ENCODE measurements around the gene TRA2B. TPM values are rescaled to one million over a fixed set of nuclear protein-coding genes. Genes with fewer than 3 reads are reported as not detected.

Gene TRA2B
- total RNA-seq, 1 experiment from 2014 or later: 171 TPM

DNA sequence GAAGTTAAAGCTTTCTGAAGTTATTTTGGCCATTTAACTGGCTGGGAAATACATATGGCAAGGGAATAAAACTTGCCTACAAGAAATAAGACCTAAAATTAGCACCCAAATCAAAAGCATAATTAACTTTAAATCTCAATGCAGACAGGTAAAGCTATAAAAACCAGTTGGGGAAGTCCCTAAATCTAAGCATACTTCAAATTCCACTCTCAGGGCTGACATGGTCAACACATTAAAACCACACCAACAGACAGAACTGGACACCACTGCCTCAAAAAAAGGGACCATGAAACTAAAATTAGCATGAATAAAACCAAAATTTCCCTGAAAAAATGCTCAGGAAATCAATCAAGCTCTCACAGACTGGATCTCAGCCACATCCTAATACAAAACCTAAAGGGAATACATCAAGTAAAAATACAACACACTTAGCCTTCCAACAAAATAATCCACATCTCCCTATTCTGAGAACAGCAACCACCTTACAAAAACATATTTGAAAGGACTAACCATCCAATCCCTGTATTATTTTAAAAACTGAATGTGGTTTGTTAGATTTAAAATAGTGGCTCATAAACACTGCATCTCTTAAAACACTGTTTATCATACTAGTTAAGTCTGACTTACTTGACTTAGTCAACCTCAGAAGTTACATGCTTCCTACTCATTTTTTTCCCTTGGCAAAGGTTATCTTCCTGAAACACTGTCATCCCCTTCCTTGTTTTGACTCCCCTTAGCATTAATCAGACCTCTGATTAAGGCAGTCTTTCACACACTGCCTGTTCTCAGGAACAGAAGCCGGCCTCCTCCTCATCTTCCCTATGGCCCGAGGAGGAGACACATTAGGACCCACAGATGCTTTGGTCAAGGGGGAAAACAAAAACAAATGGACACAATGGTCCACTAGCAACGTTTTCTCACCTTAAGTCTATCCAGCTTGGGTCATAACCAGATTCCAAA, 8.3 kb downstream of the TRA2B start:
- ChIA-PET CTCF (no interaction called here), POLR2A (no interaction called here)
- H3K27me3 ChIP-seq (ENCODE audit: control insufficient read depth, insufficient read depth, low read length): no peaks in the 10 kb centered on the region
- no peak overlapping the region for H3K4me3 ChIP-seq (ENCODE audit: low read depth in 2 of 2, low read length in 2 of 2)
- DNase-seq (ENCODE audit: low read depth, low spot score): no peak
- intact Hi-C loops (cut with micrococcal nuclease; ENCODE audit: unreplicated experiment): loop anchor here (10.0 kb wide), 1 partner anchor 115 kb away; no protein-coding TSS in a partner anchor
- TF ChIP-seq POLR2AphosphoS5 (IDR thresholded peaks at IDR 0.05; ENCODE audit: low read depth, low read length) (peak; percentile 11; the same call in 1 of the 2 replicates), TCF7L2 (IDR thresholded peaks at IDR 0.05; ENCODE audit: low read depth, low read length) (no peak)
- no TSS peak for BruUV-seq (replicated peaks)
- ATAC-seq: no peak
- in situ Hi-C loops (cut with HindIII; ENCODE audit: low pct_unique_long_range_greater_than_20kb, low sequenced_read_pairs): no loop called here
- H3K27ac ChIP-seq (ENCODE audit: low read length): peak overlapping the region; percentile 18; the same call in 1 of the 2 replicates
- H3K36me3 ChIP-seq (ENCODE audit: control insufficient read depth, insufficient read depth, low read length): peaks cover 56% of the 10 kb centered on the region
- H3K9me3 ChIP-seq (ENCODE audit: control insufficient read depth, insufficient read depth, low read depth, low read length): no peaks in the 10 kb centered on the region
- peaks cover 90% of the 10 kb centered on the region for H3K4me1 ChIP-seq (ENCODE audit: control insufficient read depth, insufficient read depth, low read length)

GRCh38 chr3:185928496-185928895, 9.3 kb downstream of the TRA2B start:
- BruUV-seq (replicated peaks): no TSS peak
- POLR2A ChIA-PET: interaction anchor here (1.2 kb wide), 1 partner anchor 268 kb away, joined by 3 read pairs; no protein-coding TSS in a partner anchor
- H3K27ac ChIP-seq (ENCODE audit: low read length): no peak overlapping the region; the same call in 1 of the 2 replicates
- H3K27me3 ChIP-seq (ENCODE audit: control insufficient read depth, insufficient read depth, low read length): no peaks in the 10 kb centered on the region
- intact Hi-C loops (cut with micrococcal nuclease; ENCODE audit: unreplicated experiment): no loop called here
- DNase-seq (ENCODE audit: low read depth, low spot score) (no peak), ATAC-seq (no peak)
- peaks cover 66% of the 10 kb centered on the region for H3K36me3 ChIP-seq (ENCODE audit: control insufficient read depth, insufficient read depth, low read length)
- TF ChIP-seq TCF7L2 (IDR thresholded peaks at IDR 0.05; ENCODE audit: low read depth, low read length) (no peak), SIN3A (IDR thresholded peaks at IDR 0.05; ENCODE audit: borderline replicate concordance, insufficient read depth, low read depth, low read length) (no peak), POLR2AphosphoS5 (IDR thresholded peaks at IDR 0.05; ENCODE audit: low read depth, low read length) (no peak)
- TF ChIP-seq, protein P1, sequence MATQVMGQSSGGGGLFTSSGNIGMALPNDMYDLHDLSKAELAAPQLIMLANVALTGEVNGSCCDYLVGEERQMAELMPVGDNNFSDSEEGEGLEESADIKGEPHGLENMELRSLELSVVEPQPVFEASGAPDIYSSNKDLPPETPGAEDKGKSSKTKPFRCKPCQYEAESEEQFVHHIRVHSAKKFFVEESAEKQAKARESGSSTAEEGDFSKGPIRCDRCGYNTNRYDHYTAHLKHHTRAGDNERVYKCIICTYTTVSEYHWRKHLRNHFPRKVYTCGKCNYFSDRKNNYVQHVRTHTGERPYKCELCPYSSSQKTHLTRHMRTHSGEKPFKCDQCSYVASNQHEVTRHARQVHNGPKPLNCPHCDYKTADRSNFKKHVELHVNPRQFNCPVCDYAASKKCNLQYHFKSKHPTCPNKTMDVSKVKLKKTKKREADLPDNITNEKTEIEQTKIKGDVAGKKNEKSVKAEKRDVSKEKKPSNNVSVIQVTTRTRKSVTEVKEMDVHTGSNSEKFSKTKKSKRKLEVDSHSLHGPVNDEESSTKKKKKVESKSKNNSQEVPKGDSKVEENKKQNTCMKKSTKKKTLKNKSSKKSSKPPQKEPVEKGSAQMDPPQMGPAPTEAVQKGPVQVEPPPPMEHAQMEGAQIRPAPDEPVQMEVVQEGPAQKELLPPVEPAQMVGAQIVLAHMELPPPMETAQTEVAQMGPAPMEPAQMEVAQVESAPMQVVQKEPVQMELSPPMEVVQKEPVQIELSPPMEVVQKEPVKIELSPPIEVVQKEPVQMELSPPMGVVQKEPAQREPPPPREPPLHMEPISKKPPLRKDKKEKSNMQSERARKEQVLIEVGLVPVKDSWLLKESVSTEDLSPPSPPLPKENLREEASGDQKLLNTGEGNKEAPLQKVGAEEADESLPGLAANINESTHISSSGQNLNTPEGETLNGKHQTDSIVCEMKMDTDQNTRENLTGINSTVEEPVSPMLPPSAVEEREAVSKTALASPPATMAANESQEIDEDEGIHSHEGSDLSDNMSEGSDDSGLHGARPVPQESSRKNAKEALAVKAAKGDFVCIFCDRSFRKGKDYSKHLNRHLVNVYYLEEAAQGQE (IDR thresholded peaks at IDR 0.05; ENCODE audit: insufficient read depth in 1 of 2, low read depth in 2 of 2, low read length in 1 of 2): no peak
- TF ChIP-seq, protein P2, sequence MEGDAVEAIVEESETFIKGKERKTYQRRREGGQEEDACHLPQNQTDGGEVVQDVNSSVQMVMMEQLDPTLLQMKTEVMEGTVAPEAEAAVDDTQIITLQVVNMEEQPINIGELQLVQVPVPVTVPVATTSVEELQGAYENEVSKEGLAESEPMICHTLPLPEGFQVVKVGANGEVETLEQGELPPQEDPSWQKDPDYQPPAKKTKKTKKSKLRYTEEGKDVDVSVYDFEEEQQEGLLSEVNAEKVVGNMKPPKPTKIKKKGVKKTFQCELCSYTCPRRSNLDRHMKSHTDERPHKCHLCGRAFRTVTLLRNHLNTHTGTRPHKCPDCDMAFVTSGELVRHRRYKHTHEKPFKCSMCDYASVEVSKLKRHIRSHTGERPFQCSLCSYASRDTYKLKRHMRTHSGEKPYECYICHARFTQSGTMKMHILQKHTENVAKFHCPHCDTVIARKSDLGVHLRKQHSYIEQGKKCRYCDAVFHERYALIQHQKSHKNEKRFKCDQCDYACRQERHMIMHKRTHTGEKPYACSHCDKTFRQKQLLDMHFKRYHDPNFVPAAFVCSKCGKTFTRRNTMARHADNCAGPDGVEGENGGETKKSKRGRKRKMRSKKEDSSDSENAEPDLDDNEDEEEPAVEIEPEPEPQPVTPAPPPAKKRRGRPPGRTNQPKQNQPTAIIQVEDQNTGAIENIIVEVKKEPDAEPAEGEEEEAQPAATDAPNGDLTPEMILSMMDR (IDR thresholded peaks at IDR 0.05): no peak
- H3K9me3 ChIP-seq (ENCODE audit: control insufficient read depth, insufficient read depth, low read depth, low read length): no peaks in the 10 kb centered on the region
- in situ Hi-C loops (cut with HindIII; ENCODE audit: low pct_unique_long_range_greater_than_20kb, low sequenced_read_pairs): no loop called here
- CTCF ChIA-PET: interaction anchor here (0.9 kb wide), 1 partner anchor 268 kb away, joined by 4 read pairs; no protein-coding TSS in a partner anchor
- peaks cover 87% of the 10 kb centered on the region for H3K4me1 ChIP-seq (ENCODE audit: control insufficient read depth, insufficient read depth, low read length)
- H3K4me3 ChIP-seq (ENCODE audit: low read depth in 2 of 2, low read length in 2 of 2): no peak overlapping the region

All from Panc1 (cell line).